SU-DHL-6 (cell line): ENCODE measurements around the gene HAPLN2.
"Not testable (repeated sequence)": the region's sequence is repeated elsewhere in the genome, so short reads cannot be mapped to it uniquely, and the experiment has no call there.

Experiments
- H2AFZ ChIP-seq: fragments of 200-600 bp; sonication (generic); 2 replicates; pipeline ENCODE4 v1.6.1; 2014; ENCODE audit warnings: low read depth, mild to moderate bottlenecking, moderate library complexity, mixed read lengths, antibody characterized with exemption, low read length; ENCODE audit not compliant: severe bottlenecking
- H3F3A ChIP-seq: fragments of 200-600 bp; shearing (Covaris generic); 2 replicates; pipeline ENCODE4 v1.6.0; 2016; ENCODE audit warnings: antibody characterized with exemption, mild to moderate bottlenecking; ENCODE audit not compliant: insufficient read depth
- H3K27ac ChIP-seq: fragments of 200-600 bp; sonication (generic); 2 replicates; pipeline ENCODE4 v1.5.1; 2016; ENCODE audit warnings: low read depth, mild to moderate bottlenecking, low read length, moderate library complexity, mixed read lengths
- H3K27me3 ChIP-seq: fragments of 200-600 bp; sonication (generic), shearing (Covaris generic); 2 replicates; pipeline ENCODE4 v1.6.0; 2014; ENCODE audit warnings: mild to moderate bottlenecking, low read length
- H3K36me3 ChIP-seq: fragments of 200-600 bp; sonication (generic); 2 replicates; pipeline ENCODE4 v1.6.1; 2014; ENCODE audit warnings: mild to moderate bottlenecking, low read length, mixed read lengths
- H3K4me2 ChIP-seq: fragments of 300-600, 200-600 bp; shearing (Covaris generic), sonication (generic); 2 replicates; pipeline ENCODE4 v1.6.0; 2014; ENCODE audit warnings: low read length, low read depth, mild to moderate bottlenecking; ENCODE audit not compliant: poor library complexity, severe bottlenecking
- H3K4me3 ChIP-seq: fragments of 200-600 bp; sonication (generic); 2 replicates; pipeline ENCODE4 v1.5.1; 2014; ENCODE audit warnings: antibody characterized with exemption, low read length, mild to moderate bottlenecking, mixed read lengths; ENCODE audit not compliant: insufficient read depth, poor library complexity, severe bottlenecking
- H3K79me2 ChIP-seq: fragments of 200-600 bp; sonication (generic); 2 replicates; pipeline ENCODE4 v1.6.1; 2014; ENCODE audit warnings: mild to moderate bottlenecking, low read length, moderate library complexity; ENCODE audit not compliant: insufficient read depth
- H3K9ac ChIP-seq: fragments of 200-600 bp; sonication (generic); 2 replicates; pipeline ENCODE4 v1.7.0; 2014; ENCODE audit warnings: mild to moderate bottlenecking, low read length
- H3K9me2 ChIP-seq: fragments of 200-600 bp; sonication (generic); replicated peaks from 2 replicates; pipeline ENCODE4 v1.6.1; 2014; ENCODE audit warnings: low read length; ENCODE audit not compliant: insufficient read depth
- H3K9me3 ChIP-seq: fragments of 200-600 bp; sonication (generic); 2 replicates; pipeline ENCODE4 v1.6.1; 2014; ENCODE audit warnings: low read length, mixed read lengths; ENCODE audit not compliant: insufficient read depth
- H4K20me1 ChIP-seq: fragments of 200-600 bp; sonication (generic); 2 replicates; pipeline ENCODE4 v1.6.1; 2014; ENCODE audit warnings: low read depth, mild to moderate bottlenecking, antibody characterized with exemption, low read length, moderate library complexity, mixed read lengths
- EZH2phosphoT487 ChIP-seq: fragments of 200-600 bp; sonication (generic), shearing (Covaris generic); conservative IDR thresholded peaks from 2 replicates; pipeline ENCODE4 v1.6.1; 2018; ENCODE audit warnings: mild to moderate bottlenecking, antibody characterized with exemption, low read length, moderate library complexity, mixed read lengths
- TF ChIP-seq, protein P1 (sequence below): fragments of 200-600 bp; sonication (generic); IDR thresholded peaks from one replicate; pipeline ENCODE4 v1.5.1; 2017; ENCODE audit warnings: antibody characterized with exemption, mild to moderate bottlenecking, low read length, moderate library complexity; ENCODE audit not compliant: insufficient read depth, poor library complexity, severe bottlenecking

The HAPLN2 gene

DNA sequence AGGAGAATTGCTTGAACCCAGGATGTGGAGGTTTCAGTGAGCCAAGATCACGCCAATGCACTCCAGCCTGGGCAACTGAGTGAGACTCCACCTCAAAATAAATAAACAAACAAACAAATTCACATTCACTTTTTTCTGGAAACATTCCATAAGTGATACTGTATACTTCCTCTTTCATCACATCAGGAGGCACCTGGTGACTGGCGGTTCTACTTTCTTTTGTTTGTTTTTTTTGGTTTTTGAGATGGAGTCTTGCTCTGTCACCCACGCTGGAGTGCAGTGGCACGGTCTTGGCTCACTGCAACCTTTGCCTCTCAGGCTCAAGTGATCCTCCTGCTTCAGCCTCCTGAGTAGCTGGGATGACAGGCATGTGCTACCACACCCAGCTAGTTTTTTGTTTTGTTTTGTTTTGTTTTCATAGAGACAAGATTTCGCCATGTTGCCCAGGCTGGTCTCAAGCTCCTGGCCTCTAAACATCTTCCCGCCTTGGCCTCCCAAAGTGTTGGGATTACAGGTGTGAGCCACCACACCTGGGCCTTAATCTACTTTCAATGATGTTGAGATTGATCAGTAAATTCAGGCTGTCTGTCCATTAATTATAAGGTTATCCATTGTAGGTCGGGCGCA lies 10.7 kb downstream of the HAPLN2 start:
- H3K4me3 ChIP-seq = no peak overlapping the region

DNA sequence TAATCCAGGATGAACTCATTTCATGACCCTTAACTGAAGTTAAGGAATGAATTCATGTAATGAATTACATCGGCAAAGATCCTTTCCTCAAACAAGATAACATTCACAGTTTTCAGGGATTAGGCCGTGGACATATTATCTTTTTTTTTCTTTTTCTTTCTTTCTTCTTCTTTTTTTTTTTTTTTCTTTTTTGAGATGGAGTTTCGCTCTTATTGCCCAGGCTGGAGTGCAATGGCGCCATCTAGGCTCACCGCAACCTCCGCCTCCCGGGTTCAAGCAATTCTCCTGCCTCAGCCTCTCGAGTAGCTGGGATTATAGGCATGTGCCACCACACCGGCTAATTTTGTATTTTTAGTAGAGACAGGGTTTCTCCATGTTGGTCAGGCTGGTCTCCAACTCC lies 11.9 kb downstream of the HAPLN2 start:
- H3K9ac ChIP-seq, H2AFZ ChIP-seq, H3K27me3 ChIP-seq, H3K27ac ChIP-seq, H3K79me2 ChIP-seq, H3F3A ChIP-seq, H3K4me3 ChIP-seq, H4K20me1 ChIP-seq, H3K9me2 ChIP-seq, H3K4me2 ChIP-seq, H3K36me3 ChIP-seq, H3K9me3 ChIP-seq: not testable (repeated sequence)

More for the DNA sequence above, 10.7 kb downstream of the HAPLN2 start:
- Histone ChIP-seq H3K79me2 (no peaks in the 10 kb centered on the region), H3K9ac (no peak overlapping the region), H3K9me3 (no peaks in the 10 kb centered on the region), H3F3A (0 out of 2 replicates have a peak, but pooled peaks cover 3% of the 10 kb centered on the region), H2AFZ (no peak overlapping the region), H3K36me3 (no peaks in the 10 kb centered on the region), H3K27me3 (no peaks in the 10 kb centered on the region), H3K9me2 (no peaks in the 10 kb centered on the region), H3K4me2 (no peak overlapping the region), H3K27ac (no peak overlapping the region), H4K20me1 (no peaks in the 10 kb centered on the region)
- TF ChIP-seq EZH2phosphoT487 = no peak
- TF ChIP-seq, protein P1, sequence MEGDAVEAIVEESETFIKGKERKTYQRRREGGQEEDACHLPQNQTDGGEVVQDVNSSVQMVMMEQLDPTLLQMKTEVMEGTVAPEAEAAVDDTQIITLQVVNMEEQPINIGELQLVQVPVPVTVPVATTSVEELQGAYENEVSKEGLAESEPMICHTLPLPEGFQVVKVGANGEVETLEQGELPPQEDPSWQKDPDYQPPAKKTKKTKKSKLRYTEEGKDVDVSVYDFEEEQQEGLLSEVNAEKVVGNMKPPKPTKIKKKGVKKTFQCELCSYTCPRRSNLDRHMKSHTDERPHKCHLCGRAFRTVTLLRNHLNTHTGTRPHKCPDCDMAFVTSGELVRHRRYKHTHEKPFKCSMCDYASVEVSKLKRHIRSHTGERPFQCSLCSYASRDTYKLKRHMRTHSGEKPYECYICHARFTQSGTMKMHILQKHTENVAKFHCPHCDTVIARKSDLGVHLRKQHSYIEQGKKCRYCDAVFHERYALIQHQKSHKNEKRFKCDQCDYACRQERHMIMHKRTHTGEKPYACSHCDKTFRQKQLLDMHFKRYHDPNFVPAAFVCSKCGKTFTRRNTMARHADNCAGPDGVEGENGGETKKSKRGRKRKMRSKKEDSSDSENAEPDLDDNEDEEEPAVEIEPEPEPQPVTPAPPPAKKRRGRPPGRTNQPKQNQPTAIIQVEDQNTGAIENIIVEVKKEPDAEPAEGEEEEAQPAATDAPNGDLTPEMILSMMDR = no peak

DNA sequence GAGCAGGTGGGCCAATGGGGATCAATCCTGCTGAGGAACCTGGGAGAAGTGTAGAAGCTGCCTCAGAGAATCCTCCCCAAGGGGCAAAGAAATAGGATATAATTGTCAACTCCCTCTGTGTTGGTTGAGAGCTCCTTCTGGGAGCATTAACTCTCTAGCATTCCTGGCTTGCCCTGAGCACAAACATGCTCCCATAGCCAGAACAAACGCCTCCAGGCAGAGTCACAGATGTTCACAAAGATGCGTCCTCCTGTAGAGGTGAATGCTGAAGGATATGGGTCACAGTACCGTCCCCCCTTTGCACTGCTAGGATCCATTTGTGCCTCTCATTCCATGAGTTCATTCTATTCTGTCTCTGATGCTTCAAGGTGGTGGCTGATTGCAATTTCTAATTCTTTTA lies 13.1 kb downstream of the HAPLN2 start:
- H3K4me2 ChIP-seq = no peak overlapping the region
- H4K20me1 ChIP-seq = no peaks in the 10 kb centered on the region
- H2AFZ ChIP-seq = no peak overlapping the region
- H3K9ac ChIP-seq = no peak overlapping the region
- H3K79me2 ChIP-seq = no peaks in the 10 kb centered on the region
- 0 out of 2 replicates have a peak, but pooled peaks cover 1% of the 10 kb centered on the region for H3F3A ChIP-seq
- no peaks in the 10 kb centered on the region for H3K9me2 ChIP-seq
- H3K27ac ChIP-seq = no peak overlapping the region
- no peak overlapping the region for H3K4me3 ChIP-seq
- H3K36me3 ChIP-seq = no peaks in the 10 kb centered on the region
- no peaks in the 10 kb centered on the region for H3K9me3 ChIP-seq
- TF ChIP-seq, protein P1 = no peak
- no peak for TF ChIP-seq EZH2phosphoT487
- no peaks in the 10 kb centered on the region for H3K27me3 ChIP-seq

DNA sequence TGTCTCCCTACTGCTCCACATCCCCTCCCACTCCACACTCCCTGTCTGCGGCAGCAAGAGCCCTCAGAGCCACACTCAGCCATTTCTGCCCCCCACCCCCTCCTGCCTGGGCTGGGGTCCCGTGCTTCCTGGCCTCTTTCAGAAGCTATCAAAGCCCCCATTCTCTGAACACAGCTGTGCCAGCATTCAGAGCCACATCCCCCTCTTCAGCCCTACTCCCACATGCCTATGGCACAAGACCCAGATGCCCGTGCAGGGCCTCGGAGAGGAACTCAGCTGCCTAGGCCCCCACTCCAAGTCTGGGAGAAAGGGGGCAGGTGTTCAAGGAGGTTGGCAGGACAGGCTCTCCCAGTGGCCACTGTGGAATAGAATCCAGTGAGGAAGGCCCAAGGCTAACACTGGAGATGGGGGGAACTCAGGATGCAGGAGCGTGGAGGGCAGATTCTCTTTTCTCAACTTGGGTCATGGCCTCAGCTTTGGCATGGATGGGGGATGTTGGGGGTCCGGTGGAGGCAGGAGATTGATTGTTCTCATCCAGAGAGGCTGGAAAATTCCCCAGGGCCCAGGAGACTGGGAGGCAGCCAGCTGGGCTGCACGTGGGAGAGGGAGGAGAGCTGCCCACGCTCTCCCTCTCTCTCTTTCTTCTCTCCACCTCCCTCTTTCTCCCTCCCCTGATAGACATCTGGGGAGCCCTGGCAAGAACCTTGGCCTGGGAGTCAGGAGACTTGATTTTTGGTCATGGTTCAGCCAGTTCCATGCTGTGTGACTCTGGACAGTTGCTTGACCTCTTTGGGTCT lies 19.2 kb downstream of the HAPLN2 start:
- Histone ChIP-seq H3K4me2 (no peak overlapping the region), H3K27ac (no peak overlapping the region), H2AFZ (no peak overlapping the region), H3F3A (no peaks in the 10 kb centered on the region), H3K4me3 (no peak overlapping the region), H3K9ac (no peak overlapping the region), H4K20me1 (no peaks in the 10 kb centered on the region), H3K36me3 (no peaks in the 10 kb centered on the region), H3K9me2 (no peaks in the 10 kb centered on the region), H3K79me2 (no peaks in the 10 kb centered on the region), H3K9me3 (no peaks in the 10 kb centered on the region), H3K27me3 (no peaks in the 10 kb centered on the region)
- TF ChIP-seq, protein P1 = no peak
- TF ChIP-seq EZH2phosphoT487 = no peak
